Measurements from ENCODE around the gene RBM12. TPM values are rescaled to one million over a fixed set of nuclear protein-coding genes. Genes with fewer than 3 reads are reported as not detected.

The RBM12 gene
- total and polyA plus RNA-seq, 2 donors (not counting 3 experiments of a cell fraction or from before 2014, with no cell fraction given) = 98.0 to 121 TPM

- no peaks in the 10 kb centered on the region for H3K4me1 ChIP-seq (ENCODE audit: control insufficient read depth, extremely low read depth, insufficient read depth, low read length)
- no peaks in the 10 kb centered on the region for H3K9me1 ChIP-seq (replicated peaks; ENCODE audit: control insufficient read depth, extremely low read depth, insufficient read depth, low read length)
- H3K27me3 ChIP-seq (ENCODE audit: control insufficient read depth in 2 of 2, insufficient read depth in 2 of 2, low read length in 2 of 2) = no peaks in the 10 kb centered on the region
- no peak overlapping the region for H3K27ac ChIP-seq (ENCODE audit: insufficient read depth, low read depth, low read length)
- H2AFZ ChIP-seq (ENCODE audit: low read depth, low read length) = no peak overlapping the region
- no peak for TF ChIP-seq EZH2 (IDR thresholded peaks at IDR 0.05; ENCODE audit: borderline replicate concordance, low read depth, low read length, severe bottlenecking)
- H3K79me2 ChIP-seq (ENCODE audit: control insufficient read depth, insufficient read depth, low read length) = peaks cover 40% of the 10 kb centered on the region
- intact Hi-C loops (cut with micrococcal nuclease) = no loop called here
- FAIRE-seq (no peak), DNase-seq (ENCODE audit: low read depth, low spot score) (no peak)
- ChIA-PET POLR2A (no interaction called here), CTCF (interaction anchor here (0.6 kb wide), 1 partner anchor 20 kb away, joined by 5 read pairs; no protein-coding TSS in a partner anchor)
- H3K9me3 ChIP-seq (replicated peaks; ENCODE audit: control insufficient read depth, insufficient read depth, low read length) = no peaks in the 10 kb centered on the region
- peaks cover 3% of the 10 kb centered on the region for H4K20me1 ChIP-seq (replicated peaks; ENCODE audit: control insufficient read depth, extremely low read depth, insufficient read depth, low read length)
- BruUV-seq (replicated peaks) = no TSS peak
- H3K4me3 ChIP-seq (replicated peaks in 1 of 3; ENCODE audit: insufficient read depth in 1 of 3, low read depth in 1 of 3, low read length in 3 of 3) = no peak overlapping the region
- H3K9ac ChIP-seq (replicated peaks; ENCODE audit: extremely low read depth, insufficient read depth, low read length) = no peak overlapping the region
- H3K36me3 ChIP-seq (ENCODE audit: control insufficient read depth in 2 of 2, extremely low read depth in 1 of 2, insufficient read depth in 2 of 2, low read length in 2 of 2) = peaks cover 0 to under 1% of the 10 kb centered on the region in 2 experiments
- dilution Hi-C loops (cut with MboI; ENCODE audit: extremely low pct_ligation_motif_present, low sequenced_read_pairs) = no loop called here
- no peak overlapping the region for H3K4me2 ChIP-seq (ENCODE audit: insufficient read depth, low read length)
Measured at GRCh38 chr20:35637276-35637675, 27.4 kb downstream of the RBM12 start.

- intact Hi-C loops (cut with micrococcal nuclease) = no loop called here
Measured at GRCh38 chr20:35636095-35636494, 28.6 kb downstream of the RBM12 start.

More at GRCh38 chr20:35636095-35636494, 28.6 kb downstream of the RBM12 start:
- FAIRE-seq (no peak), DNase-seq (ENCODE audit: low read depth, low spot score) (no peak)
- BruUV-seq (replicated peaks) = no TSS peak
- H3K36me3 ChIP-seq (ENCODE audit: control insufficient read depth in 2 of 2, extremely low read depth in 1 of 2, insufficient read depth in 2 of 2, low read length in 2 of 2) = peaks cover 0 to 12% of the 10 kb centered on the region in 2 experiments
- no peak overlapping the region for H3K9ac ChIP-seq (replicated peaks; ENCODE audit: extremely low read depth, insufficient read depth, low read length)
- H3K4me2 ChIP-seq (ENCODE audit: insufficient read depth, low read length) = no peak overlapping the region
- CTCF ChIA-PET = interaction anchor here (0.7 to 1.5 kb wide), 2 partner anchors 19 to 27 kb away, joined by 3 to 4 read pairs; no protein-coding TSS in a partner anchor
- no peaks in the 10 kb centered on the region for H3K27me3 ChIP-seq (ENCODE audit: control insufficient read depth in 2 of 2, insufficient read depth in 2 of 2, low read length in 2 of 2)
- H3K9me1 ChIP-seq (replicated peaks; ENCODE audit: control insufficient read depth, extremely low read depth, insufficient read depth, low read length) = no peaks in the 10 kb centered on the region
- no peaks in the 10 kb centered on the region for H3K9me3 ChIP-seq (replicated peaks; ENCODE audit: control insufficient read depth, insufficient read depth, low read length)
- no peak overlapping the region for H3K4me3 ChIP-seq (replicated peaks in 1 of 3; ENCODE audit: insufficient read depth in 1 of 3, low read depth in 1 of 3, low read length in 3 of 3)
- H3K4me1 ChIP-seq (ENCODE audit: control insufficient read depth, extremely low read depth, insufficient read depth, low read length) = no peaks in the 10 kb centered on the region
- H4K20me1 ChIP-seq (replicated peaks; ENCODE audit: control insufficient read depth, extremely low read depth, insufficient read depth, low read length) = peaks cover 3% of the 10 kb centered on the region
- H3K79me2 ChIP-seq (ENCODE audit: control insufficient read depth, insufficient read depth, low read length) = peaks cover 30% of the 10 kb centered on the region
- dilution Hi-C loops (cut with MboI; ENCODE audit: extremely low pct_ligation_motif_present, low sequenced_read_pairs) = no loop called here
- H2AFZ ChIP-seq (ENCODE audit: low read depth, low read length) = no peak overlapping the region
- POLR2A ChIA-PET = no interaction called here
- no peak overlapping the region for H3K27ac ChIP-seq (ENCODE audit: insufficient read depth, low read depth, low read length)
- no peak for TF ChIP-seq MAX (IDR thresholded peaks at IDR 0.05; ENCODE audit: insufficient read depth, insufficient read length)
- no peak for TF ChIP-seq EZH2 (IDR thresholded peaks at IDR 0.05; ENCODE audit: borderline replicate concordance, low read depth, low read length, severe bottlenecking)
- no peak for TF ChIP-seq FOS (IDR thresholded peaks at IDR 0.05; ENCODE audit: borderline replicate concordance, insufficient read depth, low read length)
- TF ChIP-seq GATA2 (IDR thresholded peaks at IDR 0.05; ENCODE audit: insufficient read depth, insufficient read length, low read depth, low read length) = no peak
- TF ChIP-seq POLR2A (IDR thresholded peaks at IDR 0.05; ENCODE audit: low read depth, low read length) = no peak
- TF ChIP-seq MYC (IDR thresholded peaks at IDR 0.05; ENCODE audit: low read depth, low read length) = no peak

Data from endothelial cell of umbilical vein (primary cell).